GOT3 (cell line): ENCODE data around the gene CCBE1.
"Not testable (repeated sequence)": the region's sequence is repeated elsewhere in the genome, so short reads cannot be mapped to it uniquely, and the experiment has no call there.

ENCODE experiments used
- DNase-seq: peaks from one replicate; lab custom pipeline; 2025; ENCODE audit warnings: mixed read lengths; lab: John Stamatoyannopoulos, UW

CCBE1 gene

GRCh38 chr18:59715445-59715844, 18.2 kb upstream of the CCBE1 start:
- no peak for DNase-seq

- DNase-seq: not testable (repeated sequence)
These were observed 16.9 kb upstream of the CCBE1 start for GRCh38 chr18:59714096-59714495.

GRCh38 chr18:59712311-59712710, 15.1 kb upstream of the CCBE1 start:
- DNase-seq: no peak

- no peak for DNase-seq
These were observed 11.8 kb upstream of the CCBE1 start for GRCh38 chr18:59708988-59709387.

GRCh38 chr18:59707306-59707705, 10.1 kb upstream of the CCBE1 start:
- no peak for DNase-seq

- no peak for DNase-seq
These were observed 9.3 kb upstream of the CCBE1 start for GRCh38 chr18:59706499-59706898.

- no peak for DNase-seq
These were observed 7.9 kb upstream of the CCBE1 start for GRCh38 chr18:59705145-59705544.

GRCh38 chr18:59704146-59704545, 6.9 kb upstream of the CCBE1 start:
- no peak for DNase-seq

GRCh38 chr18:59701272-59701671, 4.0 kb upstream of the CCBE1 start:
- DNase-seq: no peak

GRCh38 chr18:59700535-59700967, 3.3 kb upstream of the CCBE1 start:
- DNase-seq: no peak

GRCh38 chr18:59699750-59700534, 2.7 kb upstream of the CCBE1 start:
- no peak for DNase-seq

GRCh38 chr18:59699061-59699460, 1.8 kb upstream of the CCBE1 start:
- DNase-seq: no peak

GRCh38 chr18:59696311-59697235, 650 bp downstream of the CCBE1 start:
- DNase-seq: no peak

GRCh38 chr18:59695551-59695950, 1.7 kb downstream of the CCBE1 start:
- no peak for DNase-seq

GRCh38 chr18:59694824-59695223, 2.4 kb downstream of the CCBE1 start:
- DNase-seq: no peak

- DNase-seq: no peak
These were observed 5.2 kb downstream of the CCBE1 start for GRCh38 chr18:59691996-59692395.

GRCh38 chr18:59690996-59691395, 6.2 kb downstream of the CCBE1 start:
- no peak for DNase-seq

GRCh38 chr18:59690186-59690982, 6.8 kb downstream of the CCBE1 start:
- no peak for DNase-seq

- DNase-seq: no peak
These were observed 7.5 kb downstream of the CCBE1 start for GRCh38 chr18:59689756-59690155.

- no peak for DNase-seq
These were observed 11.0 kb downstream of the CCBE1 start for GRCh38 chr18:59686260-59686659.

- DNase-seq: no peak
These were observed 11.7 kb downstream of the CCBE1 start for GRCh38 chr18:59685501-59685900.

- DNase-seq: no peak
These were observed 12.4 kb downstream of the CCBE1 start for GRCh38 chr18:59684777-59685176.
